Endothelial cell of umbilical vein (primary cell): Measurements from ENCODE around the gene MYLK2.

ENCODE experiments used
- CTCF ChIP-seq, 2 donors: IDR thresholded peaks; 1 replicate in 1 of 2; 2 replicates in 1 of 2; pipeline ENCODE4 v1.5.1; 2011; ENCODE audit warnings: low read length in 2 of 2, mild to moderate bottlenecking in 2 of 2, moderate library complexity in 2 of 2, control low read depth in 1 of 2, inconsistent platforms in 1 of 2, low read depth in 1 of 2; ENCODE audit not compliant: insufficient read depth in 1 of 2; ENCODE audit errors: extremely low read depth in 1 of 2
- POLR2A ChIP-seq: IDR thresholded peaks from 2 replicates; pipeline ENCODE4 v1.6.1; 2012; ENCODE audit warnings: low read depth, mild to moderate bottlenecking, control low read depth, low read length
- POLR2AphosphoS5 ChIP-seq: IDR thresholded peaks from 2 replicates; pipeline ENCODE4 v1.6.1; 2012; ENCODE audit warnings: low read depth, mild to moderate bottlenecking, control low read depth, low read length, moderate library complexity; ENCODE audit not compliant: insufficient read depth
- TF ChIP-seq, protein P1 (sequence below): IDR thresholded peaks from 2 replicates; pipeline ENCODE4 v1.6.1; 2011; ENCODE audit not compliant: insufficient read depth, insufficient read length

GRCh38 chr20:31823360-31824124 lies 4.4 kb downstream of the MYLK2 start:
- no peak for TF ChIP-seq CTCF (IDR thresholded peaks at IDR 0.05; ENCODE audit: extremely low read depth in 1 of 2, insufficient read depth in 1 of 2, low read depth in 1 of 2, low read length in 2 of 2)
- TF ChIP-seq, protein P1, sequence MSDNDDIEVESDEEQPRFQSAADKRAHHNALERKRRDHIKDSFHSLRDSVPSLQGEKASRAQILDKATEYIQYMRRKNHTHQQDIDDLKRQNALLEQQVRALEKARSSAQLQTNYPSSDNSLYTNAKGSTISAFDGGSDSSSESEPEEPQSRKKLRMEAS = no peak
- TF ChIP-seq POLR2A = no peak
- TF ChIP-seq POLR2AphosphoS5 = peak; percentile 14
